H1 (cell line): ENCODE data around the gene PCAT7.

Experiments
- EZH2 ChIP-seq: fragments of 200-600 bp; sonication (generic); IDR thresholded peaks from 2 replicates; pipeline ENCODE4 v1.7.1; 2012; ENCODE audit warnings: low read depth, mild to moderate bottlenecking, moderate library complexity, low read length, inconsistent platforms; ENCODE audit not compliant: severe bottlenecking
- JUND ChIP-seq: IDR thresholded peaks from 2 replicates; pipeline ENCODE4 v1.6.1; 2011; ENCODE audit warnings: mild to moderate bottlenecking, improper control_type of control experiment, low read length
- RAD21 ChIP-seq, 2 experiments: IDR thresholded peaks in 1 of 2; conservative IDR thresholded peaks in 1 of 2; 2 replicates each; pipeline ENCODE4 v1.6.1; 2011; ENCODE audit warnings: low read depth in 2 of 2, low read length in 2 of 2, improper control_type of control experiment in 1 of 2, inconsistent platforms in 1 of 2, mild to moderate bottlenecking in 1 of 2, moderate library complexity in 1 of 2
- TF ChIP-seq, protein P1 (sequence below): IDR thresholded peaks from 2 replicates; pipeline ENCODE4 v1.6.1; 2012; ENCODE audit warnings: inconsistent platforms
- TF ChIP-seq, protein P2 (sequence below), 3 experiments: IDR thresholded peaks; 1 replicate in 2 of 3; 2 replicates in 1 of 3; pipeline versions ENCODE4 v1.5.1 to v1.6.1; 2011; ENCODE audit warnings: low read length in 3 of 3, mild to moderate bottlenecking in 3 of 3, inconsistent platforms in 2 of 3, low read depth in 1 of 3, moderate library complexity in 1 of 3; ENCODE audit not compliant: insufficient read depth in 1 of 3; ENCODE audit errors: control extremely low read depth in 1 of 3

DNA sequence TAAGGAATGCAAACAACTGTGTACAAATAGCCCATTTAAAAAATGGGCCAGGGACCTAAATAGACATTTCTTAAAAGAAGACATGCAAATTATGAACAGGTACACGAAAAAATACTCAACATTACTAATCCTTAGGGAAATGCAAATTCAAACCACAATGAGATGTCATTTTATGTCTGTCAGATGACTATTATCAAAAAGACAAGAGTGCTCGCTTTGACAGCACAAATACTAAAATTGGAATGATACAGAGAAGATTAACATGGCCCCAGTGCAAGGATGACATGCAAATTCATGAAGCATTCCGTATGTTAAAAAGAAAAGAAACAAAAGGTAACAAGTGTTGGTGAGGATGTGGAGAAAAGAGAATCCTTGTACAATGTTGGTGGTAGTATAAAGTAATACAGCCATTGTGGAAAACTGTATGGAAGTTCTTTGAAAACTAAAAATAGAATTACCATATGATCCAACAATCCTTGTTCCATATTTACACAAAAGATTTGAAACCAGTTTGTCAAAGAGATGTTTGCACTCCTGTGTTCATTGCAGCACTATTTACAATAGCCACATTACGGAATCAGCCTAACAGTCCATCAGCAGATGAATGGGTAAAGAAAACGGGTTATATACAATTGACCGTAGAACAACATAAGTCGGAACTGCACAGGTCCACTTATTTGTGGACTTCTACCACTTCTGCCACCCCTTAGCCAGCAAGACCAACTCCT lies 47.2 kb upstream of the PCAT7 start:
- no peak for TF ChIP-seq EZH2
- TF ChIP-seq, protein P1, sequence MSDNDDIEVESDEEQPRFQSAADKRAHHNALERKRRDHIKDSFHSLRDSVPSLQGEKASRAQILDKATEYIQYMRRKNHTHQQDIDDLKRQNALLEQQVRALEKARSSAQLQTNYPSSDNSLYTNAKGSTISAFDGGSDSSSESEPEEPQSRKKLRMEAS: no peak
- TF ChIP-seq, protein P2, sequence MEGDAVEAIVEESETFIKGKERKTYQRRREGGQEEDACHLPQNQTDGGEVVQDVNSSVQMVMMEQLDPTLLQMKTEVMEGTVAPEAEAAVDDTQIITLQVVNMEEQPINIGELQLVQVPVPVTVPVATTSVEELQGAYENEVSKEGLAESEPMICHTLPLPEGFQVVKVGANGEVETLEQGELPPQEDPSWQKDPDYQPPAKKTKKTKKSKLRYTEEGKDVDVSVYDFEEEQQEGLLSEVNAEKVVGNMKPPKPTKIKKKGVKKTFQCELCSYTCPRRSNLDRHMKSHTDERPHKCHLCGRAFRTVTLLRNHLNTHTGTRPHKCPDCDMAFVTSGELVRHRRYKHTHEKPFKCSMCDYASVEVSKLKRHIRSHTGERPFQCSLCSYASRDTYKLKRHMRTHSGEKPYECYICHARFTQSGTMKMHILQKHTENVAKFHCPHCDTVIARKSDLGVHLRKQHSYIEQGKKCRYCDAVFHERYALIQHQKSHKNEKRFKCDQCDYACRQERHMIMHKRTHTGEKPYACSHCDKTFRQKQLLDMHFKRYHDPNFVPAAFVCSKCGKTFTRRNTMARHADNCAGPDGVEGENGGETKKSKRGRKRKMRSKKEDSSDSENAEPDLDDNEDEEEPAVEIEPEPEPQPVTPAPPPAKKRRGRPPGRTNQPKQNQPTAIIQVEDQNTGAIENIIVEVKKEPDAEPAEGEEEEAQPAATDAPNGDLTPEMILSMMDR (IDR thresholded peaks at IDR 0.05; ENCODE audit: control extremely low read depth in 1 of 3, insufficient read depth in 1 of 3, low read depth in 1 of 3, low read length in 3 of 3): no peak
- no peak for TF ChIP-seq RAD21 (IDR thresholded peaks at IDR 0.05 in 1 of 2, conservative IDR thresholded peaks at IDR 0.05 in 1 of 2; ENCODE audit: low read depth in 2 of 2, low read length in 2 of 2)
- no peak for TF ChIP-seq JUND
